ENCODE results near the gene GPR3.
A peak's percentile ranks its signal among the peaks of the same experiment; 100 is the strongest.

The GPR3 gene, protein sequence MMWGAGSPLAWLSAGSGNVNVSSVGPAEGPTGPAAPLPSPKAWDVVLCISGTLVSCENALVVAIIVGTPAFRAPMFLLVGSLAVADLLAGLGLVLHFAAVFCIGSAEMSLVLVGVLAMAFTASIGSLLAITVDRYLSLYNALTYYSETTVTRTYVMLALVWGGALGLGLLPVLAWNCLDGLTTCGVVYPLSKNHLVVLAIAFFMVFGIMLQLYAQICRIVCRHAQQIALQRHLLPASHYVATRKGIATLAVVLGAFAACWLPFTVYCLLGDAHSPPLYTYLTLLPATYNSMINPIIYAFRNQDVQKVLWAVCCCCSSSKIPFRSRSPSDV

GRCh38 chr1:27392096-27392777 is at the start of gene GPR3:
GPR3 (plus strand) TSS chr1:27392622; CDS start chr1:27393799, 1,177 bp downstream.
- Histone ChIP-seq H3K79me2 (ENCODE audit: insufficient read depth, low read length) (no peaks in the 10 kb centered on the region), H3K4me3 (ENCODE audit: insufficient read depth, low read length, poor library complexity, severe bottlenecking) (peak within 1 kb of the TSS; percentile 64), H4K20me1 (ENCODE audit: low read depth, low read length) (no peaks in the 10 kb centered on the region), H3K27me3 (ENCODE audit: low read length) (no peaks in the 10 kb centered on the region), H3K9me3 (ENCODE audit: insufficient read depth, low read length) (no peaks in the 10 kb centered on the region), H3K9me2 (replicated peaks; ENCODE audit: insufficient read depth, low read length) (no peaks in the 10 kb centered on the region), H2AFZ (ENCODE audit: low read depth, low read length, severe bottlenecking) (peak within 1 kb of the TSS; percentile 97), H3K36me3 (ENCODE audit: low read length) (no peaks in the 10 kb centered on the region), H3F3A (ENCODE audit: insufficient read depth) (no peaks in the 10 kb centered on the region), H3K9ac (ENCODE audit: low read length) (peak within 1 kb of the TSS; percentile 73), H3K4me2 (ENCODE audit: low read depth, low read length, poor library complexity, severe bottlenecking) (peak within 1 kb of the TSS; percentile 85), H3K27ac (ENCODE audit: low read depth, low read length) (no peak within 1 kb of the TSS)
- TF ChIP-seq, protein P1, sequence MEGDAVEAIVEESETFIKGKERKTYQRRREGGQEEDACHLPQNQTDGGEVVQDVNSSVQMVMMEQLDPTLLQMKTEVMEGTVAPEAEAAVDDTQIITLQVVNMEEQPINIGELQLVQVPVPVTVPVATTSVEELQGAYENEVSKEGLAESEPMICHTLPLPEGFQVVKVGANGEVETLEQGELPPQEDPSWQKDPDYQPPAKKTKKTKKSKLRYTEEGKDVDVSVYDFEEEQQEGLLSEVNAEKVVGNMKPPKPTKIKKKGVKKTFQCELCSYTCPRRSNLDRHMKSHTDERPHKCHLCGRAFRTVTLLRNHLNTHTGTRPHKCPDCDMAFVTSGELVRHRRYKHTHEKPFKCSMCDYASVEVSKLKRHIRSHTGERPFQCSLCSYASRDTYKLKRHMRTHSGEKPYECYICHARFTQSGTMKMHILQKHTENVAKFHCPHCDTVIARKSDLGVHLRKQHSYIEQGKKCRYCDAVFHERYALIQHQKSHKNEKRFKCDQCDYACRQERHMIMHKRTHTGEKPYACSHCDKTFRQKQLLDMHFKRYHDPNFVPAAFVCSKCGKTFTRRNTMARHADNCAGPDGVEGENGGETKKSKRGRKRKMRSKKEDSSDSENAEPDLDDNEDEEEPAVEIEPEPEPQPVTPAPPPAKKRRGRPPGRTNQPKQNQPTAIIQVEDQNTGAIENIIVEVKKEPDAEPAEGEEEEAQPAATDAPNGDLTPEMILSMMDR (IDR thresholded peaks at IDR 0.05; ENCODE audit: insufficient read depth, low read length, poor library complexity, severe bottlenecking), result peak; percentile 65
- no peak for TF ChIP-seq EZH2phosphoT487 (conservative IDR thresholded peaks at IDR 0.05; ENCODE audit: low read length)

- Histone ChIP-seq H3K36me3 (ENCODE audit: low read length) (no peaks in the 10 kb centered on the region), H3K4me3 (ENCODE audit: insufficient read depth, low read length, poor library complexity, severe bottlenecking) (peak overlapping the region; percentile 95), H3F3A (ENCODE audit: insufficient read depth) (peaks cover 21% of the 10 kb centered on the region), H3K27me3 (ENCODE audit: low read length) (no peaks in the 10 kb centered on the region), H3K9me3 (ENCODE audit: insufficient read depth, low read length) (no peaks in the 10 kb centered on the region), H2AFZ (ENCODE audit: low read depth, low read length, severe bottlenecking) (peak overlapping the region; percentile 35), H3K4me2 (ENCODE audit: low read depth, low read length, poor library complexity, severe bottlenecking) (peak overlapping the region; percentile 95), H3K79me2 (ENCODE audit: insufficient read depth, low read length) (peaks cover 5% of the 10 kb centered on the region; the same call in 1 of the 2 replicates), H3K9ac (ENCODE audit: low read length) (peak overlapping the region; percentile 95), H3K9me2 (replicated peaks; ENCODE audit: insufficient read depth, low read length) (no peaks in the 10 kb centered on the region), H3K27ac (ENCODE audit: low read depth, low read length) (peak overlapping the region; percentile 91), H4K20me1 (ENCODE audit: low read depth, low read length) (no peaks in the 10 kb centered on the region)
- no peak for TF ChIP-seq EZH2phosphoT487 (conservative IDR thresholded peaks at IDR 0.05; ENCODE audit: low read length)
- TF ChIP-seq, protein P1 (IDR thresholded peaks at IDR 0.05; ENCODE audit: insufficient read depth, low read length, poor library complexity, severe bottlenecking), result no peak
Observed at GRCh38 chr1:27342778-27343638, 49.4 kb upstream of the GPR3 start.

GRCh38 chr1:27343639-27344025 is 48.8 kb upstream of the GPR3 start:
- TF ChIP-seq EZH2phosphoT487 (conservative IDR thresholded peaks at IDR 0.05; ENCODE audit: low read length), result no peak
- TF ChIP-seq, protein P1 (IDR thresholded peaks at IDR 0.05; ENCODE audit: insufficient read depth, low read length, poor library complexity, severe bottlenecking), result no peak
- H3K4me3 ChIP-seq (ENCODE audit: insufficient read depth, low read length, poor library complexity, severe bottlenecking), result peak overlapping the region; percentile 95
- H3K4me2 ChIP-seq (ENCODE audit: low read depth, low read length, poor library complexity, severe bottlenecking), result peak overlapping the region; percentile 95

More at GRCh38 chr1:27343639-27344025, 48.8 kb upstream of the GPR3 start:
- no peaks in the 10 kb centered on the region for H4K20me1 ChIP-seq (ENCODE audit: low read depth, low read length)
- H3K9me3 ChIP-seq (ENCODE audit: insufficient read depth, low read length), result no peaks in the 10 kb centered on the region
- no peaks in the 10 kb centered on the region for H3K27me3 ChIP-seq (ENCODE audit: low read length)
- peaks cover 21% of the 10 kb centered on the region for H3F3A ChIP-seq (ENCODE audit: insufficient read depth)
- no peaks in the 10 kb centered on the region for H3K9me2 ChIP-seq (replicated peaks; ENCODE audit: insufficient read depth, low read length)
- H3K36me3 ChIP-seq (ENCODE audit: low read length), result no peaks in the 10 kb centered on the region
- H3K27ac ChIP-seq (ENCODE audit: low read depth, low read length), result peak overlapping the region; percentile 91
- H3K79me2 ChIP-seq (ENCODE audit: insufficient read depth, low read length), result peaks cover 5% of the 10 kb centered on the region; the same call in 1 of the 2 replicates
- H3K9ac ChIP-seq (ENCODE audit: low read length), result peak overlapping the region; percentile 95
- H2AFZ ChIP-seq (ENCODE audit: low read depth, low read length, severe bottlenecking), result peak overlapping the region; percentile 35

All from SU-DHL-6 (cell line).